MM.1S (cell line): ENCODE measurements around the gene SMIM22.

Source experiments
- DNase-seq: peaks from one replicate; pipeline ENCODE4 v3.0.0-alpha.2; 2015
- H2AFZ ChIP-seq: fragments of 300-600 bp; sonication (generic); 2 replicates; pipeline ENCODE4 v1.6.0; 2016; ENCODE audit warnings: antibody characterized with exemption, low read length
- H3F3A ChIP-seq: fragments of 300-600 bp; sonication (generic); 2 replicates; pipeline ENCODE4 v1.6.1; 2016; ENCODE audit warnings: mild to moderate bottlenecking, antibody characterized with exemption, low read length, moderate library complexity, mixed read lengths; ENCODE audit not compliant: insufficient read depth
- H3K27ac ChIP-seq: fragments of 300-600 bp; sonication (generic); 2 replicates; pipeline ENCODE4 v1.5.1; 2016; ENCODE audit warnings: mild to moderate bottlenecking, low read length
- H3K27me3 ChIP-seq: fragments of 300-600 bp; sonication (generic); replicated peaks from 2 replicates; pipeline ENCODE4 v1.6.0; 2016; ENCODE audit warnings: low read length; ENCODE audit not compliant: insufficient read depth
- H3K36me3 ChIP-seq: fragments of 300-600 bp; sonication (generic); replicated peaks from 2 replicates; pipeline ENCODE4 v1.6.1; 2016; ENCODE audit warnings: mild to moderate bottlenecking, low read length, mixed read lengths; ENCODE audit not compliant: insufficient read depth
- H3K4me1 ChIP-seq: fragments of 300-600 bp; sonication (generic); 2 replicates; pipeline ENCODE4 v1.6.1; 2016; ENCODE audit warnings: low read length, mixed read lengths
- H3K4me2 ChIP-seq: fragments of 300-600 bp; sonication (generic); 2 replicates; pipeline ENCODE4 v1.6.0; 2016; ENCODE audit warnings: low read depth, low read length
- H3K4me3 ChIP-seq: fragments of 300-600 bp; sonication (generic); 2 replicates; pipeline ENCODE4 v1.5.1; 2016; ENCODE audit warnings: low read length, mixed read lengths
- H3K79me2 ChIP-seq: fragments of 300-600 bp; sonication (generic); 2 replicates; pipeline ENCODE4 v1.6.1; 2016; ENCODE audit warnings: mixed run types, low read length, mixed read lengths
- H3K9ac ChIP-seq: fragments of 300-600 bp; sonication (generic); 2 replicates; pipeline ENCODE4 v1.6.1; 2016; ENCODE audit warnings: low read length, mixed read lengths
- H3K9me2 ChIP-seq: fragments of 300-600 bp; sonication (generic); replicated peaks from 2 replicates; pipeline ENCODE4 v1.6.1; 2016; ENCODE audit warnings: mild to moderate bottlenecking, low read length, mixed read lengths; ENCODE audit not compliant: insufficient read depth
- H3K9me3 ChIP-seq: fragments of 300-600 bp; sonication (generic); replicated peaks from 2 replicates; pipeline ENCODE4 v1.6.1; 2016; ENCODE audit warnings: mild to moderate bottlenecking, low read length, mixed read lengths; ENCODE audit not compliant: insufficient read depth
- H4K20me1 ChIP-seq: fragments of 300-600 bp; sonication (generic); 2 replicates; pipeline ENCODE4 v1.6.1; 2016; ENCODE audit warnings: mild to moderate bottlenecking, low read length, moderate library complexity, mixed read lengths; ENCODE audit not compliant: insufficient read depth
- EZH2 ChIP-seq: fragments of 300-600 bp; sonication (generic); optimal IDR thresholded peaks from 2 replicates; pipeline ENCODE3; 2017; ENCODE audit warnings: low read depth, mild to moderate bottlenecking, antibody characterized with exemption, low read length, mixed read lengths
- EZH2phosphoT487 ChIP-seq: fragments of 300-600 bp; sonication (generic); IDR thresholded peaks from 2 replicates; pipeline ENCODE4 v1.6.1; 2018; ENCODE audit warnings: antibody characterized with exemption, low read length
- TF ChIP-seq, protein P1 (sequence below): fragments of 300-600 bp; sonication (generic); IDR thresholded peaks from 2 replicates; pipeline ENCODE4 v1.5.1; 2016; ENCODE audit warnings: antibody characterized with exemption, low read length, mixed read lengths

Gene SMIM22

DNA sequence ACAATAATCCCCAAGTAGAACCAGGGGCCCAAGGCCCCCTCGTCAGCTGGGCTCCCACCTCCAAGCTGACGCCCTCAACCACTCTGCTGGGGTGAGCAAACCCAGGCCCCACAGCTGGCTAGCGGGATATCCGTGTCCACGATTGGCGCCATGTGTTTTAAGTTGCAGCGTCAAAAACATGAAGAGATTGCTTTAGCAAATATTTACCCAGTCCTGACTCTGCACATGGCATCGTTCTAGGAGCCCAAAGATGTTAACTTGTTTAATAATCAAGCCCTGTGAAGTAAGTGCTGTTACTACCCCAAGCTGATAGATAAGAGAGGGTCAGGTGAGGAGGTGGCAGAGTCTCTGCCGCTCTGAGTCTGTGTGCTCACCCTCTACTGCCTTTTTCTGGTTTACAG lies 6.7 kb upstream of the SMIM22 start:
- no peak overlapping the region for H2AFZ ChIP-seq

GRCh38 chr16:4788910-4789309 lies 6.3 kb upstream of the SMIM22 start:
- TF ChIP-seq EZH2phosphoT487 (no peak), EZH2 (no peak)
- TF ChIP-seq, protein P1, sequence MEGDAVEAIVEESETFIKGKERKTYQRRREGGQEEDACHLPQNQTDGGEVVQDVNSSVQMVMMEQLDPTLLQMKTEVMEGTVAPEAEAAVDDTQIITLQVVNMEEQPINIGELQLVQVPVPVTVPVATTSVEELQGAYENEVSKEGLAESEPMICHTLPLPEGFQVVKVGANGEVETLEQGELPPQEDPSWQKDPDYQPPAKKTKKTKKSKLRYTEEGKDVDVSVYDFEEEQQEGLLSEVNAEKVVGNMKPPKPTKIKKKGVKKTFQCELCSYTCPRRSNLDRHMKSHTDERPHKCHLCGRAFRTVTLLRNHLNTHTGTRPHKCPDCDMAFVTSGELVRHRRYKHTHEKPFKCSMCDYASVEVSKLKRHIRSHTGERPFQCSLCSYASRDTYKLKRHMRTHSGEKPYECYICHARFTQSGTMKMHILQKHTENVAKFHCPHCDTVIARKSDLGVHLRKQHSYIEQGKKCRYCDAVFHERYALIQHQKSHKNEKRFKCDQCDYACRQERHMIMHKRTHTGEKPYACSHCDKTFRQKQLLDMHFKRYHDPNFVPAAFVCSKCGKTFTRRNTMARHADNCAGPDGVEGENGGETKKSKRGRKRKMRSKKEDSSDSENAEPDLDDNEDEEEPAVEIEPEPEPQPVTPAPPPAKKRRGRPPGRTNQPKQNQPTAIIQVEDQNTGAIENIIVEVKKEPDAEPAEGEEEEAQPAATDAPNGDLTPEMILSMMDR = no peak
- no peak overlapping the region for H2AFZ ChIP-seq
- no peak overlapping the region for H3K4me2 ChIP-seq
- no peaks in the 10 kb centered on the region for H3K79me2 ChIP-seq
- H3K27me3 ChIP-seq = no peaks in the 10 kb centered on the region
- DNase-seq = no peak
- no peaks in the 10 kb centered on the region for H3K9me3 ChIP-seq
- no peaks in the 10 kb centered on the region for H3K9me2 ChIP-seq
- no peaks in the 10 kb centered on the region for H3K4me1 ChIP-seq
- H3K4me3 ChIP-seq = no peak overlapping the region
- H3K27ac ChIP-seq = no peak overlapping the region
- no peaks in the 10 kb centered on the region for H3F3A ChIP-seq
- no peaks in the 10 kb centered on the region for H3K36me3 ChIP-seq
- H3K9ac ChIP-seq = no peak overlapping the region
- no peaks in the 10 kb centered on the region for H4K20me1 ChIP-seq

More for the DNA sequence above, 6.7 kb upstream of the SMIM22 start:
- Histone ChIP-seq H3F3A (no peaks in the 10 kb centered on the region), H3K27me3 (no peaks in the 10 kb centered on the region), H3K9ac (no peak overlapping the region), H3K9me2 (no peaks in the 10 kb centered on the region), H3K36me3 (no peaks in the 10 kb centered on the region), H3K4me2 (no peak overlapping the region), H4K20me1 (no peaks in the 10 kb centered on the region), H3K27ac (no peak overlapping the region), H3K79me2 (no peaks in the 10 kb centered on the region), H3K9me3 (no peaks in the 10 kb centered on the region), H3K4me3 (no peak overlapping the region), H3K4me1 (no peaks in the 10 kb centered on the region)
- DNase-seq = no peak
- TF ChIP-seq EZH2phosphoT487 = no peak
- TF ChIP-seq EZH2 = no peak
- TF ChIP-seq, protein P1 = no peak

DNA sequence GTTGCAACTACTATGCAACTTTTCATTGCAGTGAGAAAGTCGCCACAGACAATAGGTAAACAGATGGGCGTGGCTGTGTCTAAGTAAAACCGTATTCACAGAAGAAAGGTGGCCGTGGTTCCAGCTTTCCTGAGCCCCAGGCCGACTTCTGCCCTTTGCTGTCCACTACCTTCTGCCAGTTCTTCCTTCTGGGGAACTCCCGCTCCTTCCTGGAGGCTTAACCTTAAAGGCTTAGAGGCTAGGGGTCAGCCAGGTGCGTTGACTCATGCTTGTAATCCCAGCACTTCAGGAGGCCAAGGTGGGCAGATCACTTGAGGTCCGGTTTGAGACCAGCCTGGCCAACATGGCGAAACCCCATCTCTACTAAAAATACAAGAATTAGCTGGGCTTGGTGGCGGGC lies 4.9 kb upstream of the SMIM22 start:
- H3K27me3 ChIP-seq = no peaks in the 10 kb centered on the region
- H2AFZ ChIP-seq = no peak overlapping the region
- H3K4me2 ChIP-seq = no peak overlapping the region

More for the DNA sequence above, 4.9 kb upstream of the SMIM22 start:
- H3K9ac ChIP-seq = no peak overlapping the region
- no peak for DNase-seq
- TF ChIP-seq, protein P1 = no peak
- TF ChIP-seq EZH2phosphoT487 = no peak
- TF ChIP-seq EZH2 = no peak
- H3F3A ChIP-seq = no peaks in the 10 kb centered on the region
- no peak overlapping the region for H3K27ac ChIP-seq
- H3K4me1 ChIP-seq = no peaks in the 10 kb centered on the region
- no peaks in the 10 kb centered on the region for H4K20me1 ChIP-seq
- H3K9me2 ChIP-seq = no peaks in the 10 kb centered on the region
- H3K79me2 ChIP-seq = no peaks in the 10 kb centered on the region
- H3K36me3 ChIP-seq = no peaks in the 10 kb centered on the region
- H3K9me3 ChIP-seq = no peaks in the 10 kb centered on the region
- H3K4me3 ChIP-seq = no peak overlapping the region
